HG03565 (cell line): Measurements from ENCODE around the gene HSPA8.

Experiments
- ATAC-seq: cut with Tn5 transposase; IDR thresholded peaks from one replicate; pipeline ENCODE4 v1.9.1; 2021; ENCODE audit warnings: mild to moderate bottlenecking, moderate library complexity; ENCODE audit not compliant: unreplicated experiment

The HSPA8 gene

DNA sequence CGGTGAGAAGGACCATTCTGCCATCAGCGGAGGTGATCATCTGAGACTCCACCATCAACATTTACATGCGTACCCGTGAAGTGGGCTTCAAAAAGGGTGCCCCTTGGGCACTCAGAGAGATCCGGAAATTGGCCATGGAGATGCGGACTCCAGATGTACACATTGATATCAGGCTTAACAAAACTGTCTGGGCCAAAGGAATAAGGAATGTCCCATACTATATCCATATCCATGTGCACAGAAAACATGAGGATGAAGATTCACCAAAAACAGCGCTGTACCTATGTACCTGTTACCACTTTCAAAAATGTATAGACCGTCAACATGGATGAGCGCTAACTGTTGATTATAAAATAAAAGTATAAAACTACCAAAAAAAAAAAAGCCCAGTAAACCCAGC is 10.8 kb downstream of the HSPA8 start:
- no peak for ATAC-seq

DNA sequence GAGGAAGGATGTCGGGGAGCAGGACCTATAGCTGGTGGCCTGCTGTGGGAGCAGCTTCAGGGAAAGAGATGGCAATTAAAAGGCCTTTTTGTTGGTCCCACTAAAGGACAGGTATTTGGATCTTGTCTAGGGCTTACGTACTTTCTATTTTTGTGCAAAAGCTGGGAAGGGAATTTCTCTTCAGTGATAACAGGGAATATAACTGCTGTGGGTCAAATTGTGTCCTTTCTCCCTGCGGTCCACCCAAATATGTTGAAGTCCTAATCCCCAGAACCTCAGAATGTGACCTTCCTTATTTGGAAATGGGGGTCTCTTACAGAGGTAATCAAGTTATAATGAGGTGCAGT is 14.0 kb downstream of the HSPA8 start:
- ATAC-seq, result no peak

DNA sequence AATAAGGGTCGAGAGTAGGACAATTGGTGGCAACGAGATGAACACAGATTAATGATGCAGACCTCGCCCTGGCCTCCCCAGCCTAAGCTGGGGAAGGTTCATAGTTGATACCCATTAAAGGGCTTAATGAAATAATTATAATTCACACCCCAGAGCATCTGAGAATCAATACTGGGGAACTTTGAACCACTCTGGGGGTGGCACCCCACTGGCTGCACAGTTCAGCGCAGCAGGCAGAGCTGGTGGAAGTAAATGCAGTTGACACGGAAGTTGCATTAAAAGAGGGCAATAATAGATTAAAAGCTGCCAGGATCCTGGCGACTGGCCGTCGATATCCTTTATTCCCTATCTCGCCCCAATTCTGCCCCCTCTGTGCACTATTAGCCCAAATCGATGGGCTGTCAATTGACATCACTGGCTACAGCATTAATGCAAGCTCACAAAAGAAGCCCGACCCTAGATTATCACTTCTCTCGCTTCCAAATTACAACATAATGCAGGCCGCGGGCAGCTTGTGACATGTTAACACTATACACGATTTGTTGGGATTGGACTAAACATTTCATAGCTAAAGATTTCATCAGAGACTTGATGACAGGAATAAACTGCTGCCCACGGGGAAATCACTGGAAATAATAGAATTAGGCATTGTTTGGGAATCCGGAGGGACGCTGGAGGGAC is 14.5 kb downstream of the HSPA8 start:
- ATAC-seq, result no peak

DNA sequence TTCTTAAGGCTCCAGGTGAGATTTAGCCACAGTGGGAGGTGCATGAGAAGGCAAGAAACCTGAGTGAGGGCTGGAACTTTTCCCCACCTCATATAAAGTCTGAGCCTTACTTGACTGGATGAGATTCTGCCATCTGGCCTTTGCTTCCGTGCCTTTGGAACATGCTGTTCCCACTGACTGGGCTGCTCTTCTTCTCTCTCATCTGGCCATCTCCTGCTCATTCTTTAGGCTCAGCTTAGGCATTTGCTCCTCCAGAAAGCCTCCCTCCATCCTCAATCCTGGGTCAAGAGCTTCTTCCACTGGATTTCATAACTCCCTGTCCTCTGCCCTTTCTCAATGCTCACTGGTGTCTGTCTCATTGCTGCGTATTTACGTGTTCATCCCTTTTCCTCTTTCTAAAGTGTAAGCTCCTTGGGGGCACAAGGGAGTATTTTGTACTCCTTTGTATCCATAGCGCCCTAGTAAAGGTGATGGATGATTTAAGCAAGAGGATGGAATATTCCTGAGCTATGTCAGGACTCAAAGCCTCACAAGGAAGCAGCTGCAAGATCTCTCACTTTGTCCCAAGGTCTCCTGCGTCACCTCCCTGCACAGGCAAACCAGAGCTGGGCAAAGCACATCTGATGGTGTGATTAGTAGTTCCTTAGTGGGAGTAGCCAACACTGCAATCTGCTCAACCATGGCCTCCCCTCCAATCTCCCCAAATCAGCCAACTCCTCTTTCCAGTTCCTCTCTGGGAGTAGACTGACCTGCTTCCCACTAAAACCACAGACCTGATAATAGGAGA is 15.3 kb downstream of the HSPA8 start:
- no peak for ATAC-seq

DNA sequence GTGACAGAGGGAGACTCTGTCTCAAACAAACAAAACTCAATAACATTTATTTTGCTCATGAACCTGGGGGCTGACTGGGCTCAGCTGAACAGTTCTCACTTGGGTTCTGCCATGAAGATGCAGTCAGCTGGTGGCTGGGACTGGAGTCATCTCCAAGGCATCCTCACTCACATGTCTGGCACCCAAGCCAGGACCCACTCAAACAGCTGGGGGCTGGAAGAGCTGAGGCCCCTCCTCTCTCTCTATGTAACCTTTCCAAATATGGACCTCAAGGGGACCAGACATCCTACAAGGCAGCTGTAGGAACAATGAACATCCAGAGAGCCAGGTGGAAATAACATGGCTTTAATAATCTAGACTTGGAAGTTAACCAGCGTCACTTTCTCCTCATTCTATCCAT is 16.8 kb downstream of the HSPA8 start:
- ATAC-seq, result no peak

DNA sequence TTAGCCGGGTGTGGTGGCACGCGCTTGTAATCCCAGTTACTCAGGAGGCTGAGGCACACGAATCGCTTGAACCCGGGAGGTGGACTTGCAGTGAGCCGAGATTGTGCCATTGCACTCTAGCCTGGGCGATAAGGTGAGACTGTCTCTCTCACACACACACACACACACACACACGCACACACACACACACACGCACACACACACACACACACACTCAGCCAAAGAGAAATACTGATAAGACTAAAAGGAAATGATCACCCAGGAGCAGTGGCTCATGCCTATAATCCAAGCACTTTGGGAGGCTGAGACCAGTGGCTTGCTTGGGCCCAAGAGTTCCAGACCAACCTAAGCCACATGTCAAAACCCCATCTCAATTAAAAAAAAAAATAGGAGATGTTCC is 20.8 kb downstream of the HSPA8 start:
- no peak for ATAC-seq

DNA sequence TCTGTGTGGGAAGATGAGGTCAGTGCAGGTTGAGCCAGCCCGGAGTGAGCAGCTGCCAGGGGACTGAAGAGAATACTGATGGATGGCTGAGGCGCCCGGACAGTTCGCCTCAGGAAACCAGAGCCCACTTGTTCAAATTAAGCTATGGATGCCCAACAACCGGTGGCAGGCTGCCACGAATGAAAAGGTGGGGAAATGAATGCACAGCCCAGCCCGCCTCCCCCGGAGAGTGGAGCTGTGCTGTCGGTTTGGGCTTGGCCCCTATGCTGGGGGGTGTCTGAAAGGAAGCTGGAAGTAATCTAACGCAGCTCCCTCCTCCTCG is 21.9 kb downstream of the HSPA8 start:
- ATAC-seq, result no peak

DNA sequence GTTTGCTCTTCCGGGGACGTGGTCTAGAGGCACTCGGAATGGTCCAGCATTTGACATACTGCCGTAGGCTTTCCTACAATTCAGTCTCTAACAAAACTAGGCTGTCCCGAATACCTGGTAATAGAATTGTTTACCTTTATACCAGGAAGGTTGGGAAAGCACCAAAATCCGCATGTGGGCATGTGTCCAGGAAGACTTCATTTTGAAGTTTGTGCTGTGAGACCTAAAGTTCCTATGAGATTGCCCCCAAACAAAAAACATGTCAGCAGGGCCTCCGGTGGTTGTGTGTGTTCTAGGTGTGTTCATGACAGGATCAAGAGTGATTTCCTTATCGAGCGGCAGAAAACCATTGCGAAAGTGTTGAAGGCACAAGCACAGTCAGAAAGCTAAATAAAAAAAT is 26.1 kb downstream of the HSPA8 start:
- ATAC-seq, result no peak

DNA sequence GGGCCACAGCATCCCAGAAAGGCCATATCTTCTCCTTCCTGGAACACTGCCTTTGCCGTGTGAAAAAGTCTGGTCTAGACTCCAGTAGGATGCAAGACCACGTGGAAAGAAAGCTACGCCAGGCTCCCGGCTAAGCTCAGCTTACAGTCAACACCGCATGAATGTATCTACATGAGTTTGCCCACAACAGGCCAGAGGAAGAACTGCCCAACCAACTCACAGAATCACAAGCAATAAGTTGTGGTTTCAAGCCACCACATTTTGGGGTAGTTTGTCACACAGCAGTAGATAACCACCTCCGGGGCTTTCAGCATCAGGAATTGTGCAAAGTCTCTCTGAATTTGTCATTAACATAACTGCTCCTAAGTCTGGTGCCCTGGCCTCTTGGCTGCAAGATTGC is 27.3 kb downstream of the HSPA8 start:
- no peak for ATAC-seq

DNA sequence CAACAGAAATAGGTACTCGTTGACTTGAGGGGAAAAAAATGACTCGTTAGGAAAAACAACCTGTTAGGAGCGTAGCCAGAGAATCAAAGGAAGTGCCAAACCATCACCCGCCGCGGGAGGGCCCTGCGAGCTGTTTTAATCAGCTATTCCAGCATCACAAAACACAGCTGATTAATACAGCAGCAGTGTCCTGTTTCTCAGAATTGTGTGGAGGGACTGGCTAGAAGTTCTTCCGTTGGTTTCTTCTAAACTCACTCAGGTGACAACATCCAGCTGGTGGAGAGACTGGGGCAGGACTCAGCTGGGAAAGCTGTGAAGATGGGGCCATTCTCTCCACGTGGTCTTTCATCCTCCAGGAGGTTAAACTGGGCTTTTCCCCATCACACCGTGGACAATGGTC is 28.0 kb downstream of the HSPA8 start:
- no peak for ATAC-seq

DNA sequence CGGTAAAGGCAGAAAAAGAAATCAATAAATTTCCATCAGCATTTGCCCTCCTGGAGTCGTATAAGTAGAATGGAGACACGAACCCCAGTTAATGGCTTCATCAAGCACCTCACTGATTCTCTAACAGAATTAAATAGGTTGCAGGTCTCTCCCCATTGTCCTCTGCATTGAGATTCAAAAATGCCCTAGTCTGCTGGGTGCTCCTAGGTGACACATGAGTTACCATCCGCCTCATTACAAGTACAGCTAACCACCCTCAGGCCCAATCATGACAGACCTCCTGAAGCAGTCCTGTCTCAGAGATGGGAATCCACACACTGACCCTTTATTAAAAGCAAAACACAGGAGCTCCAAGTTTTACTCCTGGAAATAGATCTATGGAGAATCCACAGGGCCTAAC is 31.4 kb downstream of the HSPA8 start:
- ATAC-seq, result no peak

DNA sequence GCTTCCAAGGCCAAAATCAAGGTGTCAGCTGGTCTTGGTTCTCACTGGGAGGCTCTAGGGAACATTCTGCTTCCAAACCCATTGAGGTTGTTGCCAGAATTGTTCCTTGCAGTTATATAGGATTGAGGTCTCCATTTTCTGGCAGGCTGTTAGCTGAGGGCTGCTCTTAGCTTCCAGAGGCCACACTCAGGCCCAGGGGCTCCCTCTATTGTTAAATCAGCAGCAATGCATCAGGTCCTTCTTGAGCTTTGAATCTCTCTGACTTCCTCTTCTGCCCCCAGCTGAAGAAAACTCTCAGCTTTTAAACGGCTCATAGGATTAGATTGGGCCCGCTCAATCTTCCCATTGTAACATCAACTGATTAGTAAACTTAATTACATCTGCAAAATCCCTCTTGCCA is 41.0 kb downstream of the HSPA8 start:
- no peak for ATAC-seq

DNA sequence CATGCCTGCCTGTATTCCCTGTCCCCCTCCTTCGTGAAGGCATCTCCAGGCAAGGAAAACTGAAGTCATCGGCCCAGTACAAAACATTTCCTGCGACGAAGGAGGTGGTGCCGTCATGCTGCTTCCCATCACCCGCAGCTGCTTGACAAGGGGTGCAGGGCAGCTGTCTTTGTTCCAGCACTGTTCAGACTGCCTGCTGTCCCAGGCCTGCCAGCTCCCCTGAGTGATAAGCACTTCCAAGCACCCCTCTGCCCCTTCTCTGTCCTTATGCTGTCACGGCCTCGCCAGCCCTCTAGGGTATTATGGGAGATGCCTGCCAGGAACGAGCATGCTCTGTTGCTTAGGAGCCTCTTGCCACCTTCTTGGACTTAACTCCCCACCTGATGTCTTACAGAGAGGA is 43.2 kb downstream of the HSPA8 start:
- no peak for ATAC-seq

DNA sequence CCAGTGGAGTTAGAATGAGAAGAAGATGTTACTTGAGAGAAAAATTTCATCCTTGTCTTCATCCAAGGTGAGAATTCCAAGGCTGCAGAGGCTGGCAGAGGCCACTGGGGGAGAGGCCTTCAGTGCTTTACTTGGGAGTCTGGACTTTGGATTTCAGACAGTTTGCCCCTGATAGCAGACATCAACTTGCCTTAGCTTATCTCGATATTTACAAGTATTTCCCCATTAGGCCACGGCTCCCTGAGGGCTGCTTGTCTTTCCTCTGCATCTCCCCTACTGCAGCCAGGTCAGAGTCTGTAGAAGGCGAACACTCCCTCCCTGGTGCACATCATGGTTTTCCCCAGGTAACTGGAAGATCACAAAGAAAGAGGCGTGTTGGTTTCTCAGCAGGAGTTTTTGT is 50.4 kb downstream of the HSPA8 start:
- ATAC-seq, result no peak
